CD4-positive, alpha-beta T cell treated with Interleukin-17A for 4 hours (primary cell): Measurements from ENCODE around the gene RCL1.

Experiments used
- DNase-seq: peaks from one replicate; pipeline ENCODE4 v3.0.0-alpha.2; 2020; ENCODE audit warnings: mixed read lengths

RCL1 gene

GRCh38 chr9:4844056-4844838 is 51.5 kb downstream of the RCL1 start:
- DNase-seq: no peak

- DNase-seq: no peak
Measured at GRCh38 chr9:4849369-4849768, 56.6 kb downstream of the RCL1 start.

GRCh38 chr9:4850603-4851310 is 58.0 kb downstream of the RCL1 start:
- DNase-seq: no peak

GRCh38 chr9:4852419-4852818 is 59.7 kb downstream of the RCL1 start:
- DNase-seq: no peak

GRCh38 chr9:4854265-4854590 is 61.5 kb downstream of the RCL1 start:
- DNase-seq: no peak

- no peak for DNase-seq
Measured at GRCh38 chr9:4855841-4856240, 63.1 kb downstream of the RCL1 start.

GRCh38 chr9:4857163-4857810 is 64.5 kb downstream of the RCL1 start:
- DNase-seq: no peak

GRCh38 chr9:4859035-4859434 is 66.3 kb downstream of the RCL1 start:
- no peak for DNase-seq

- DNase-seq: no peak
Measured at GRCh38 chr9:4860383-4860782, 67.6 kb downstream of the RCL1 start.

GRCh38 chr9:4861145-4861544 is 68.4 kb downstream of the RCL1 start:
- DNase-seq: no peak

- DNase-seq: no peak
Measured at GRCh38 chr9:4861736-4862451, 69.2 kb downstream of the RCL1 start.

GRCh38 chr9:4862506-4863250 is 69.9 kb downstream of the RCL1 start:
- no peak for DNase-seq

GRCh38 chr9:4864234-4864661 is 71.5 kb downstream of the RCL1 start:
- DNase-seq: no peak

- DNase-seq: no peak
Measured at GRCh38 chr9:4864698-4865097, 72.0 kb downstream of the RCL1 start.

GRCh38 chr9:4865681-4866080 is 72.9 kb downstream of the RCL1 start:
- no peak for DNase-seq

GRCh38 chr9:4866239-4866969 is 73.7 kb downstream of the RCL1 start:
- no peak for DNase-seq

- no peak for DNase-seq
Measured at GRCh38 chr9:4873066-4873465, 80.3 kb downstream of the RCL1 start.

GRCh38 chr9:4875559-4875958 is 82.8 kb downstream of the RCL1 start:
- no peak for DNase-seq

- no peak for DNase-seq
Measured at GRCh38 chr9:4879115-4879558, 86.4 kb downstream of the RCL1 start.

- no peak for DNase-seq
Measured at GRCh38 chr9:4883326-4883873, 90.7 kb downstream of the RCL1 start.

- no peak for DNase-seq
Measured at GRCh38 chr9:4886698-4887097, 94.0 kb downstream of the RCL1 start.

GRCh38 chr9:4887556-4887955 is 94.8 kb downstream of the RCL1 start:
- no peak for DNase-seq
